ENCODE measurements around the gene RBMX. TPM values are rescaled to one million over a fixed set of nuclear protein-coding genes. Genes with fewer than 3 reads are reported as not detected.
"Not testable (repeated sequence)": the region's sequence is repeated elsewhere in the genome, so short reads cannot be mapped to it uniquely, and the experiment has no call there.

RBMX gene
- total RNA-seq, 1 donor from 2014 or later = 532 TPM

GRCh38 chrX:136880003-136880451 lies 498 bp downstream of the RBMX start:
- peaks cover 35% of the 10 kb centered on the region for H3K36me3 Mint-ChIP-seq (ENCODE audit: low read depth)
- H3K27ac Mint-ChIP-seq (ENCODE audit: unreplicated experiment) = peak overlapping the region; percentile 100
- no peak for TF ChIP-seq CTCF (conservative IDR thresholded peaks at IDR 0.05)
- peak overlapping the region; percentile 99 for H3K4me3 Mint-ChIP-seq
- H3K9me3 Mint-ChIP-seq = no peaks in the 10 kb centered on the region
- DNase-seq (ENCODE audit: low read depth, low spot score) = peak; percentile 5
- peaks cover 6% of the 10 kb centered on the region for H3K27me3 Mint-ChIP-seq (ENCODE audit: low read depth)
- H3K4me1 Mint-ChIP-seq = peaks cover 32% of the 10 kb centered on the region

GRCh38 chrX:136879001-136879687 lies 1.4 kb downstream of the RBMX start:
- Mint-ChIP-seq H3K4me3 (peak overlapping the region; percentile 99), H3K36me3 (ENCODE audit: low read depth) (peaks cover 41% of the 10 kb centered on the region), H3K27ac (ENCODE audit: unreplicated experiment) (peak overlapping the region; percentile 100), H3K4me1 (peaks cover 33% of the 10 kb centered on the region), H3K9me3 (no peaks in the 10 kb centered on the region), H3K27me3 (ENCODE audit: low read depth) (peaks cover 6% of the 10 kb centered on the region)
- no peak for DNase-seq (ENCODE audit: low read depth, low spot score)
- no peak for TF ChIP-seq CTCF (conservative IDR thresholded peaks at IDR 0.05)

GRCh38 chrX:136878423-136878822 lies 2.1 kb downstream of the RBMX start:
- Mint-ChIP-seq H3K27me3 (ENCODE audit: low read depth) (peaks cover 6% of the 10 kb centered on the region), H3K4me1 (peaks cover 36% of the 10 kb centered on the region), H3K9me3 (no peaks in the 10 kb centered on the region), H3K4me3 (peak overlapping the region; percentile 99), H3K27ac (ENCODE audit: unreplicated experiment) (peak overlapping the region; percentile 35), H3K36me3 (ENCODE audit: low read depth) (peaks cover 46% of the 10 kb centered on the region)
- DNase-seq (ENCODE audit: low read depth, low spot score) = no peak
- TF ChIP-seq CTCF (conservative IDR thresholded peaks at IDR 0.05) = no peak

- H3K9me3 Mint-ChIP-seq; DNase-seq (ENCODE audit: low read depth, low spot score); H3K27ac Mint-ChIP-seq (ENCODE audit: unreplicated experiment); H3K27me3 Mint-ChIP-seq (ENCODE audit: low read depth): not testable (repeated sequence)
- Mint-ChIP-seq H3K4me3 (peak overlapping the region; percentile 21), H3K4me1 (peaks cover 33% of the 10 kb centered on the region), H3K36me3 (ENCODE audit: low read depth) (peaks cover 53% of the 10 kb centered on the region)
Measured at GRCh38 chrX:136874114-136874513, 6.4 kb downstream of the RBMX start.

- peaks cover 33% of the 10 kb centered on the region for H3K4me1 Mint-ChIP-seq
- H3K27ac Mint-ChIP-seq (ENCODE audit: unreplicated experiment) = not testable (repeated sequence)
Measured at GRCh38 chrX:136873210-136873609, 7.3 kb downstream of the RBMX start.

GRCh38 chrX:136872091-136872700 lies 8.3 kb downstream of the RBMX start:
- Mint-ChIP-seq H3K27me3 (ENCODE audit: low read depth) (no peaks in the 10 kb centered on the region), H3K4me3 (peak overlapping the region; percentile 47), H3K36me3 (ENCODE audit: low read depth) (peaks cover 46% of the 10 kb centered on the region), H3K27ac (ENCODE audit: unreplicated experiment) (no peak overlapping the region), H3K4me1 (peaks cover 24% of the 10 kb centered on the region), H3K9me3 (peaks cover under 1% of the 10 kb centered on the region)
- no peak for DNase-seq (ENCODE audit: low read depth, low spot score)
- TF ChIP-seq CTCF (conservative IDR thresholded peaks at IDR 0.05) = no peak

More at GRCh38 chrX:136873210-136873609, 7.3 kb downstream of the RBMX start:
- not testable (repeated sequence) for DNase-seq (ENCODE audit: low read depth, low spot score); H3K27me3 Mint-ChIP-seq (ENCODE audit: low read depth); H3K4me3 Mint-ChIP-seq; H3K9me3 Mint-ChIP-seq
- peaks cover 51% of the 10 kb centered on the region for H3K36me3 Mint-ChIP-seq (ENCODE audit: low read depth)

Measured in neural crest cell (in vitro differentiated cells).